BLaER1 treated with 17β-estradiol and CSF1 and Interleukin-3, amounts not matched to agents 10 nM and 100 nM (cell line): ENCODE data around the gene RNU6-7.

Source experiments
- H3K27ac ChIP-seq, 11 experiments: shearing (Covaris generic); formaldehyde crosslinking; 2 replicates each; pipeline ENCODE4 v1.8.1; 2022
- H3K27me3 ChIP-seq, 11 experiments: shearing (Covaris generic); formaldehyde crosslinking; 2 replicates each; pipeline ENCODE4 v1.8.1; 2022
- H3K36me3 ChIP-seq, 11 experiments: shearing (Covaris generic); formaldehyde crosslinking; 2 replicates each; pipeline ENCODE4 v1.8.1; 2022
- H3K4me1 ChIP-seq, 10 experiments: shearing (Covaris generic); formaldehyde crosslinking; 2 replicates each; pipeline ENCODE4 v1.8.1; 2022
- H3K4me2 ChIP-seq, 11 experiments: shearing (Covaris generic); formaldehyde crosslinking; 2 replicates each; pipeline ENCODE4 v1.8.1; 2022
- H3K4me3 ChIP-seq, 10 experiments: shearing (Covaris generic); formaldehyde crosslinking; 2 replicates each; pipeline ENCODE4 v1.8.1; 2022
- H3K9ac ChIP-seq, 11 experiments: shearing (Covaris generic); formaldehyde crosslinking; 2 replicates each; pipeline ENCODE4 v1.8.1; 2022
- H3K9me3 ChIP-seq, 11 experiments: shearing (Covaris generic); formaldehyde crosslinking; replicated peaks in 1 of 11; 2 replicates each; pipeline ENCODE4 v1.8.1; 2022
- H4K20me1 ChIP-seq, 11 experiments: shearing (Covaris generic); formaldehyde crosslinking; 2 replicates each; pipeline ENCODE4 v1.8.1; 2022
- Cebpa-rat ChIP-seq, 11 experiments: shearing (Covaris generic); IDR thresholded peaks; 2 replicates each; pipeline ENCODE4 v1.8.1; 2022

RNU6-7 gene

GRCh38 chr14:32211068-32211404 is 9.2 kb downstream of the RNU6-7 start:
- Histone ChIP-seq H3K4me2 (no peak overlapping the region), H3K36me3 (no peaks in the 10 kb centered on the region), H3K9me3 (0 out of 22 replicates have a peak, but pooled peaks cover 0 to 3% (median 0%) of the 10 kb centered on the region in 11 experiments), H3K4me3 (no peak overlapping the region), H3K27ac (no peak overlapping the region), H3K27me3 (no peaks in the 10 kb centered on the region), H4K20me1 (no peaks in the 10 kb centered on the region), H3K9ac (no peak overlapping the region), H3K4me1 (peaks cover 0 to 8% (median 4%) of the 10 kb centered on the region in 10 experiments; a peak in 12 of 20 replicates)
- no peak for TF ChIP-seq Cebpa-rat (IDR thresholded peaks at IDR 0.05)

- no peaks in the 10 kb centered on the region for H3K36me3 ChIP-seq
- H3K4me1 ChIP-seq = peaks cover 0 to 3% (median 0%) of the 10 kb centered on the region in 10 experiments; a peak in 2 of 20 replicates
- no peak overlapping the region for H3K27ac ChIP-seq
- H4K20me1 ChIP-seq = no peaks in the 10 kb centered on the region
- 0 out of 22 replicates have a peak, but pooled peaks cover 0 to 3% (median 0%) of the 10 kb centered on the region in 11 experiments for H3K9me3 ChIP-seq
- no peak overlapping the region for H3K9ac ChIP-seq
- no peaks in the 10 kb centered on the region for H3K27me3 ChIP-seq
- no peak for TF ChIP-seq Cebpa-rat (IDR thresholded peaks at IDR 0.05)
- no peak overlapping the region for H3K4me3 ChIP-seq
- no peak overlapping the region for H3K4me2 ChIP-seq
These were observed 11.0 kb downstream of the RNU6-7 start for GRCh38 chr14:32212833-32213232.

GRCh38 chr14:32217301-32217700 is 15.5 kb downstream of the RNU6-7 start:
- Histone ChIP-seq H3K4me2 (peak overlapping the region in 1 of 11 experiments; percentile 32; a peak in 1 of 22 replicates), H3K27me3 (no peaks in the 10 kb centered on the region), H3K27ac (no peak overlapping the region), H3K36me3 (no peaks in the 10 kb centered on the region), H3K4me3 (no peak overlapping the region), H3K9me3 (0 out of 22 replicates have a peak, but pooled peaks cover 0 to 3% (median 0%) of the 10 kb centered on the region in 11 experiments), H3K4me1 (peaks cover 0 to 3% (median 0%) of the 10 kb centered on the region in 10 experiments; a peak in 2 of 20 replicates), H3K9ac (no peak overlapping the region), H4K20me1 (no peaks in the 10 kb centered on the region)
- TF ChIP-seq Cebpa-rat (IDR thresholded peaks at IDR 0.05) = no peak

- H3K27ac ChIP-seq = no peak overlapping the region
- H3K4me1 ChIP-seq = no peaks in the 10 kb centered on the region
- no peak overlapping the region for H3K4me2 ChIP-seq
- H3K9ac ChIP-seq = no peak overlapping the region
- H3K4me3 ChIP-seq = no peak overlapping the region
- H3K36me3 ChIP-seq = no peaks in the 10 kb centered on the region
- no peak for TF ChIP-seq Cebpa-rat (IDR thresholded peaks at IDR 0.05)
- no peaks in the 10 kb centered on the region for H4K20me1 ChIP-seq
- no peaks in the 10 kb centered on the region for H3K27me3 ChIP-seq
- no peaks in the 10 kb centered on the region for H3K9me3 ChIP-seq
These were observed 23.0 kb downstream of the RNU6-7 start for GRCh38 chr14:32224737-32225377.

DNA sequence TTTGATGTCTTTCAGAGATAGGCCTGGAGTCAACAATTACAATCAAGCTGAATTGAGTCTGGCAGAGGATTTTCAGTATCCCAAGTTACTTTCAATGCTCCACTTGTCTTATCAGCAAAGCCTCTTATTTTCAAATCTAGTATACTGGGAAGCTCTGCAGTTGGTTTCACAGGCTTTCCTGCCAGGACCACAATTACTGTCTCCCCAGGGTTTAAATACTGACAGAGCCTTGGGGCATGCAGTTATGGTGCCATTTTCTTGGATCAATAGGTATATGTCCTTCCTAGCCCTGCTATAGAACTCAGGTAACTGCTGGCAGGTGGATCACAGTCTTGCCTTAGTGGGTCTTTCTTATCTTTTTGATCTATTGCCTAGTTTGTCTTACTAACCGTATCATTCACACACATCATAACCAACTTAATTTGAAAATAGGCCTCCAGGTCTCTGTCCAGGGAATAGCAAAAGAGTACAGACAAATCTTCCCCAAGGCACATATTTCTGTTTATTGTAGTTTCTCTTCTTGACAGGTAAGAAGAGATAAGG is 23.6 kb downstream of the RNU6-7 start:
- Histone ChIP-seq H3K9ac (no peak overlapping the region), H3K27me3 (no peaks in the 10 kb centered on the region), H3K4me2 (no peak overlapping the region)

GRCh38 chr14:32226056-32226455 is 24.2 kb downstream of the RNU6-7 start:
- no peak for TF ChIP-seq Cebpa-rat (IDR thresholded peaks at IDR 0.05)
- H3K36me3 ChIP-seq = no peaks in the 10 kb centered on the region
- no peaks in the 10 kb centered on the region for H3K27me3 ChIP-seq
- no peaks in the 10 kb centered on the region for H4K20me1 ChIP-seq
- no peak overlapping the region for H3K4me2 ChIP-seq
- no peak overlapping the region for H3K4me3 ChIP-seq
- H3K9ac ChIP-seq = no peak overlapping the region
- no peak overlapping the region for H3K27ac ChIP-seq
- no peaks in the 10 kb centered on the region for H3K9me3 ChIP-seq
- H3K4me1 ChIP-seq = no peaks in the 10 kb centered on the region

More for the DNA sequence above, 23.6 kb downstream of the RNU6-7 start:
- Histone ChIP-seq H3K4me1 (no peaks in the 10 kb centered on the region), H3K36me3 (no peaks in the 10 kb centered on the region), H3K4me3 (no peak overlapping the region), H4K20me1 (no peaks in the 10 kb centered on the region), H3K9me3 (no peaks in the 10 kb centered on the region), H3K27ac (no peak overlapping the region)
- TF ChIP-seq Cebpa-rat (IDR thresholded peaks at IDR 0.05) = no peak

- H3K36me3 ChIP-seq = no peaks in the 10 kb centered on the region
- no peak overlapping the region for H3K9ac ChIP-seq
- H3K9me3 ChIP-seq = peaks cover 0 to 4% (median 0%) of the 10 kb centered on the region in 11 experiments; a peak in 1 of 22 replicates
- no peaks in the 10 kb centered on the region for H3K4me1 ChIP-seq
- no peaks in the 10 kb centered on the region for H4K20me1 ChIP-seq
- H3K27me3 ChIP-seq = no peaks in the 10 kb centered on the region
- no peak overlapping the region for H3K4me3 ChIP-seq
- H3K27ac ChIP-seq = no peak overlapping the region
- H3K4me2 ChIP-seq = no peak overlapping the region
- no peak for TF ChIP-seq Cebpa-rat (IDR thresholded peaks at IDR 0.05)
These were observed 28.3 kb downstream of the RNU6-7 start for GRCh38 chr14:32230181-32230580.

DNA sequence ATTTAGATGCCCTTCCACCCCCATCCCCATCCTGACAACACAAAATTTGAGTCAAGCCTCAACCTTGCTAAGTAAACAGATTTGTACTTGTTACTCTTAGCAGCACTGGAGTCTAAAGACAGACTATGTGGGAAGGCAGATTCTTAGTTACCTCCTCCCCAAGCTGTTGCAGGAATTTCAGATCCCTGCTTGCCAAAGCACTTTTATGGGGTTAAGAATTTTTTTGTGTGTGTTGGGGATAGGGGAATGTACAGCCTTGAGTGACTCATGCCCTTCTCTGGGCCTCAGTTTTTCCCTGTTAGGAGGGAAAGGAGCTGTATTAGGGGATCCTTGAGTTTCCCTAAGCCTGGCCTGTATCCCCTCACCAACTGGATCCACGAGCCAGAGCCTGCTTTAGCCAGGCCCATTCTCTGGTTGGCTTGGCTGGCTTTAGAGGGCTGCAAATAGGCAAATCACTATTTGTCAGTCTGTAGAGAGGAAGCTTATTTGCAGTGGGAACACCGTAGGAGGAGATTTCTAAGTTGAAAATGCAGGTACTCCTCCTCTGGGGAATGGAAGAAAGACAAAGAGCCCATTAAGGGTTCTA is 28.9 kb downstream of the RNU6-7 start:
- no peak overlapping the region for H3K9ac ChIP-seq
- H3K4me3 ChIP-seq = no peak overlapping the region
- peaks cover 0 to 4% (median 0%) of the 10 kb centered on the region in 11 experiments; a peak in 1 of 22 replicates for H3K9me3 ChIP-seq

DNA sequence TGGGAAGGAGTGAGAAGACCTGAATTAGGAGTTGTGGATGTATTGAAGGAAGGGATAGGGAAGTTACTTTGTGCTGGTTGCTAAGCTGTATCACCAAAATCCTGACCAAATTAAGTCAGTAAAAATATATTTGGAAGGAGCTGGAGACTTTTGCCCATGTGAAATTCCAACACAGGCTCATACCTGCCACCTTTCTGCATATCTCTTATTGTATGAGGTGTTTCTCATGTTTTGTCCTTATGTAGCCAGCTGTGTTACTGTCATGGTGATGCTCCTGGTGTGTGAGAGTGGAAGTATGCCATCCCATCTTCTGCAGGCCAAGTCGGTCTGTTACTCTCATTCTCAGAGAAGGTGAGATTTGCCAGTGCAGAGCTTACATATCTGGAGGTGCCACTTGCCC is 30.6 kb downstream of the RNU6-7 start:
- no peaks in the 10 kb centered on the region for H4K20me1 ChIP-seq
- no peak overlapping the region for H3K27ac ChIP-seq
- peaks cover 0 to 4% (median 0%) of the 10 kb centered on the region in 11 experiments; a peak in 1 of 22 replicates for H3K9me3 ChIP-seq
- H3K36me3 ChIP-seq = no peaks in the 10 kb centered on the region
- no peak overlapping the region for H3K9ac ChIP-seq
- H3K4me3 ChIP-seq = no peak overlapping the region
- no peak for TF ChIP-seq Cebpa-rat (IDR thresholded peaks at IDR 0.05)
- H3K27me3 ChIP-seq = no peaks in the 10 kb centered on the region
- H3K4me1 ChIP-seq = no peaks in the 10 kb centered on the region
- no peak overlapping the region for H3K4me2 ChIP-seq

More for the DNA sequence above, 28.9 kb downstream of the RNU6-7 start:
- Histone ChIP-seq H4K20me1 (no peaks in the 10 kb centered on the region), H3K27me3 (no peaks in the 10 kb centered on the region), H3K4me2 (no peak overlapping the region), H3K27ac (no peak overlapping the region), H3K36me3 (no peaks in the 10 kb centered on the region), H3K4me1 (no peaks in the 10 kb centered on the region)
- TF ChIP-seq Cebpa-rat (IDR thresholded peaks at IDR 0.05) = no peak
